ENCODE measurements around the gene PRDX2.

GRCh38 chr19:12797141-12797587 is 4.4 kb downstream of the PRDX2 start:
- TF ChIP-seq YY1 (IDR thresholded peaks at IDR 0.05; ENCODE audit: insufficient read depth, insufficient read length) (no peak), SUZ12 (IDR thresholded peaks at IDR 0.05; ENCODE audit: extremely low read depth, insufficient read depth, insufficient read length) (no peak)

Data from NT2/D1 (cell line).